DND-41 (cell line): Measurements from ENCODE around the gene HSD17B1.

Experiments used
- ATAC-seq: fragments of 200-7000 bp; cut with Tn5 transposase; 3 replicates; pipeline ENCODE4 v1.9.1; 2021; ENCODE audit warnings: low read depth; ENCODE audit not compliant: insufficient read depth
- DNase-seq: peaks from one replicate; pipeline ENCODE4 v3.0.0-alpha.2; 2020
- H2AFZ ChIP-seq: 2 replicates; pipeline ENCODE4 v1.6.0; 2012; ENCODE audit warnings: low read depth, low read length
- H3K27ac ChIP-seq: 2 replicates; pipeline ENCODE4 v1.5.1; 2012; ENCODE audit warnings: low read length, inconsistent platforms
- H3K27me3 ChIP-seq: fragments of 200-600 bp; sonication (generic); 2 replicates; pipeline ENCODE4 v1.6.0; 2012; ENCODE audit warnings: low read length, mild to moderate bottlenecking, inconsistent platforms; ENCODE audit not compliant: insufficient read depth, poor library complexity
- H3K36me3 ChIP-seq: 2 replicates; pipeline ENCODE4 v1.5.1; 2012; ENCODE audit warnings: low read length, inconsistent platforms; ENCODE audit not compliant: insufficient read depth
- H3K4me1 ChIP-seq: 2 replicates; pipeline ENCODE4 v1.5.1; 2012; ENCODE audit warnings: mild to moderate bottlenecking, low read length; ENCODE audit not compliant: insufficient read depth
- H3K4me2 ChIP-seq: 2 replicates; pipeline ENCODE4 v1.6.0; 2012; ENCODE audit warnings: mild to moderate bottlenecking, moderate library complexity, low read length, inconsistent platforms; ENCODE audit not compliant: insufficient read depth
- H3K4me3 ChIP-seq, 2 experiments: fragments of 200-600 bp in 1 of 2; shearing (Covaris generic) in 1 of 2; 2 replicates each; pipeline ENCODE4 v1.5.1; 2012 to 2016; ENCODE audit warnings: inconsistent platforms in 2 of 2, low read length in 2 of 2, mild to moderate bottlenecking in 2 of 2, low read depth in 1 of 2, moderate library complexity in 1 of 2
- H3K79me2 ChIP-seq: 2 replicates; pipeline ENCODE4 v1.6.0; 2012; ENCODE audit warnings: low read length, inconsistent platforms; ENCODE audit not compliant: insufficient read depth
- H3K9ac ChIP-seq: 2 replicates; pipeline ENCODE4 v1.6.0; 2012; ENCODE audit warnings: low read depth, mild to moderate bottlenecking, inconsistent platforms, low read length, moderate library complexity
- H3K9me3 ChIP-seq: 2 replicates; pipeline ENCODE4 v1.5.1; 2012; ENCODE audit warnings: low read length, moderate library complexity, mild to moderate bottlenecking, inconsistent platforms; ENCODE audit not compliant: insufficient read depth, severe bottlenecking
- H4K20me1 ChIP-seq: 2 replicates; pipeline ENCODE4 v1.6.0; 2012; ENCODE audit warnings: low read length; ENCODE audit not compliant: insufficient read depth
- EZH2 ChIP-seq: IDR thresholded peaks from 3 replicates; pipeline ENCODE4 v1.6.1; 2012; ENCODE audit warnings: borderline replicate concordance, low read depth, mild to moderate bottlenecking, moderate library complexity, low read length, inconsistent platforms; ENCODE audit not compliant: severe bottlenecking
- TF ChIP-seq, protein P1 (sequence below): IDR thresholded peaks from 2 replicates; pipeline ENCODE4 v1.5.1; 2012; ENCODE audit warnings: borderline replicate concordance, low read length, moderate library complexity, mild to moderate bottlenecking; ENCODE audit not compliant: poor library complexity, severe bottlenecking; ENCODE audit errors: extremely low read depth

The HSD17B1 gene

DNA sequence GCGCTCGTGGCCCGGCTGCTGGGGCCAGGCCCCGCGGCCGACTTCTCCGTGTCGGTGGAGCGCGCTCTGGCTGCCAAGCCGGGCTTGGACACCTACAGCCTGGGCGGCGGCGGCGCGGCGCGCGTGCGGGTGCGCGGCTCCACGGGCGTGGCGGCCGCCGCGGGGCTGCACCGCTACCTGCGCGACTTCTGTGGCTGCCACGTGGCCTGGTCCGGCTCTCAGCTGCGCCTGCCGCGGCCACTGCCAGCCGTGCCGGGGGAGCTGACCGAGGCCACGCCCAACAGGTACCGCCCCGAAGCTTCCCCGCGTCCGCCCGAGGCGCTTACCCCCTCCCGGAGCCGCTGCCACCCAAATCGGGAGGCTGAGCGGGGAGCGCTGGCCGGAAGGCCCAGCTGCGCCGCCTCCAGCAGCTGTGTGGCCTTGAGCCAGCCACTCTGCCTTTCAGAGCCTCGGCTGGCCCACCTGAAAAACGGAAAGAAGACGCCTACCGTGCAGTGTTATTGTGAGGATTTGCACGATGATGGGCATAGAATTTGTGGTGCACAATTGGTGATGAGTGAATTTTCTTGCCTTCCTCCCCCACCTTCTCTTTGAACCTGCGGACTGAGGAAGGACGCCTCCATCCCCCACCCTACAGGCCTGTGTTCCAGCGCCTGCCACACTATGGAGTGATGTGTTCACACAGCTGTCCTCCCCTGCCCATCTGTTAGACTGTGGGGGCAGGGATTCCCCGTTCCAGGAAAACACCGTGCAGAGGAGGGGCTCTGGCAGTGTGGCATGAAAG, 16.2 kb upstream of the HSD17B1 start:
- peak overlapping the region; percentile 69 for H2AFZ ChIP-seq
- H3K27me3 ChIP-seq = no peaks in the 10 kb centered on the region
- H3K9ac ChIP-seq = peak overlapping the region; percentile 71
- H4K20me1 ChIP-seq = peaks cover 7% of the 10 kb centered on the region; the same call in 1 of the 2 replicates
- ATAC-seq = peak; percentile 59
- peaks cover 10% of the 10 kb centered on the region for H3K79me2 ChIP-seq
- H3K9me3 ChIP-seq = no peaks in the 10 kb centered on the region
- peak overlapping the region; percentile 59 for H3K27ac ChIP-seq
- H3K4me2 ChIP-seq = peak overlapping the region; percentile 77
- peak overlapping the region; percentile 36 to 67; a peak in 3 of 4 replicates for H3K4me3 ChIP-seq
- peaks cover 21% of the 10 kb centered on the region for H3K36me3 ChIP-seq
- no peak for TF ChIP-seq EZH2
- TF ChIP-seq, protein P1, sequence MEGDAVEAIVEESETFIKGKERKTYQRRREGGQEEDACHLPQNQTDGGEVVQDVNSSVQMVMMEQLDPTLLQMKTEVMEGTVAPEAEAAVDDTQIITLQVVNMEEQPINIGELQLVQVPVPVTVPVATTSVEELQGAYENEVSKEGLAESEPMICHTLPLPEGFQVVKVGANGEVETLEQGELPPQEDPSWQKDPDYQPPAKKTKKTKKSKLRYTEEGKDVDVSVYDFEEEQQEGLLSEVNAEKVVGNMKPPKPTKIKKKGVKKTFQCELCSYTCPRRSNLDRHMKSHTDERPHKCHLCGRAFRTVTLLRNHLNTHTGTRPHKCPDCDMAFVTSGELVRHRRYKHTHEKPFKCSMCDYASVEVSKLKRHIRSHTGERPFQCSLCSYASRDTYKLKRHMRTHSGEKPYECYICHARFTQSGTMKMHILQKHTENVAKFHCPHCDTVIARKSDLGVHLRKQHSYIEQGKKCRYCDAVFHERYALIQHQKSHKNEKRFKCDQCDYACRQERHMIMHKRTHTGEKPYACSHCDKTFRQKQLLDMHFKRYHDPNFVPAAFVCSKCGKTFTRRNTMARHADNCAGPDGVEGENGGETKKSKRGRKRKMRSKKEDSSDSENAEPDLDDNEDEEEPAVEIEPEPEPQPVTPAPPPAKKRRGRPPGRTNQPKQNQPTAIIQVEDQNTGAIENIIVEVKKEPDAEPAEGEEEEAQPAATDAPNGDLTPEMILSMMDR = peak; percentile 14
- peaks cover 43% of the 10 kb centered on the region for H3K4me1 ChIP-seq
- peak; percentile 75 for DNase-seq

DNA sequence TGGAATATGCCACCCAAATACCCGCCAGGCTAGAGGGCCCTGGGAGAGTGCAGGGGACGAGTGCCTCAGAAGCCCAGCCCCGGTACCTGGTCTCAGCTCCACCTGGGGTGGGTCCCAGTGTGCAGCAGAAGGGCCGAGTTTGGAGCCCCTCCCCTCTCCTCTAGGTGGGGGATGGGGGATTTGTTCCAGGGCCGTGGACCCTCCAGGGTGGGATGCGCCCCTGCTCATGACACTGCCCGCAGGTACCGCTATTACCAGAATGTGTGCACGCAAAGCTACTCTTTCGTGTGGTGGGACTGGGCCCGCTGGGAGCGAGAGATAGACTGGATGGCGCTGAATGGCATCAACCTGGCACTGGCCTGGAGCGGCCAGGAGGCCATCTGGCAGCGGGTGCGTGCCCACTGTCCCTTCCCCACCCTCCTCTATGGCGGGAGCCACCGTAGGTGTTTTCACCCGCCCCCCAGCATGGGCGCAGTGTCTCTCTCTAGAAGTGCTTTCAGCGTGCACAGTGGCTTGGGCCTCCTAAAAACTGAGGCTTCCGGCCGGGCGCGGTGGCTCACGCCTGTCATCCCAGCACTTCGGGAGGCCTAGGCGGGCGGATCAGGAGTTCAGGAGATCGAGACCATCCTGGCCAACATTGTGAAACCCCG, 15.4 kb upstream of the HSD17B1 start:
- Histone ChIP-seq H4K20me1 (peaks cover 7% of the 10 kb centered on the region; the same call in 1 of the 2 replicates), H3K27ac (peak overlapping the region; percentile 59), H3K9ac (peak overlapping the region; percentile 71), H3K9me3 (no peaks in the 10 kb centered on the region), H3K4me3 (peak overlapping the region; percentile 36 to 67; a peak in 3 of 4 replicates), H3K4me2 (peak overlapping the region; percentile 77), H3K79me2 (peaks cover 10% of the 10 kb centered on the region), H3K4me1 (peaks cover 39% of the 10 kb centered on the region), H3K36me3 (peaks cover 21% of the 10 kb centered on the region), H3K27me3 (no peaks in the 10 kb centered on the region), H2AFZ (no peak overlapping the region)
- TF ChIP-seq, protein P1 = no peak
- no peak for TF ChIP-seq EZH2
- ATAC-seq = no peak
- no peak for DNase-seq

DNA sequence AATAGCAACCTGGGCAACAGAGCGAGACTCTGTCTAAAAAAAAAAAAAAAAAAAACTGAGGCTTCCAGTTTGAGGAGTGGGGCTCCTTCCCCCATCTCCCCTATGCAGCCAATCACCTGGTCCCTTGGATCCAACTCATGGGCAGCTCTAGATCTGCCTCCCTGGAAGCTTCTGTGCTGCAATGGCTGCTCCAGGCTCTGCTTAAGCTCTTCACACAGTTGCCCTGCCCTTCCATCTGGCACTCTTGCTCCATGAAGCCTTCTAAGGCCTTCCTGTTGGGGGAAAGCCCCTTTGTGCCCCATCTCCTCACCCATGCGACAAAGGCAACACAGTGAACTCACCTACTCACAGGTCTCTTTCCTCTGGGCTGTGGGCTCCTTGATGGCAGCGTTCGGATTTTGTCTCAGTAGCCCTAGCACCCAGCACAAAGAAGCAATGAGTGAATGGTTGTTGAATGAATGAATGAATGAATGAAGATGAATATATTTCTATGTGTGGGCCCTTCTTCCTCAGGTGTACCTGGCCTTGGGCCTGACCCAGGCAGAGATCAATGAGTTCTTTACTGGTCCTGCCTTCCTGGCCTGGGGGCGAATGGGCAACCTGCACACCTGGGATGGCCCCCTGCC, 14.8 kb upstream of the HSD17B1 start:
- Histone ChIP-seq H3K9me3 (no peaks in the 10 kb centered on the region), H3K4me2 (peak overlapping the region; percentile 30; the same call in 1 of the 2 replicates), H3K36me3 (peaks cover 25% of the 10 kb centered on the region), H3K79me2 (peaks cover 10% of the 10 kb centered on the region), H3K4me3 (no peak overlapping the region), H3K9ac (no peak overlapping the region), H4K20me1 (peaks cover 7% of the 10 kb centered on the region; the same call in 1 of the 2 replicates), H3K27ac (no peak overlapping the region), H3K27me3 (no peaks in the 10 kb centered on the region), H3K4me1 (peaks cover 35% of the 10 kb centered on the region), H2AFZ (no peak overlapping the region)
- DNase-seq (no peak), ATAC-seq (no peak)
- no peak for TF ChIP-seq EZH2
- TF ChIP-seq, protein P1 = no peak
